ELR (cell line): ENCODE results near the gene S100G.
"Not testable (repeated sequence)": the region's sequence is repeated elsewhere in the genome, so short reads cannot be mapped to it uniquely, and the experiment has no call there.

Experiments
- DNase-seq: peaks from one replicate; pipeline ENCODE4 v3.0.0-alpha.2; 2015; ENCODE audit warnings: low read depth

The S100G gene, protein sequence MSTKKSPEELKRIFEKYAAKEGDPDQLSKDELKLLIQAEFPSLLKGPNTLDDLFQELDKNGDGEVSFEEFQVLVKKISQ

DNA sequence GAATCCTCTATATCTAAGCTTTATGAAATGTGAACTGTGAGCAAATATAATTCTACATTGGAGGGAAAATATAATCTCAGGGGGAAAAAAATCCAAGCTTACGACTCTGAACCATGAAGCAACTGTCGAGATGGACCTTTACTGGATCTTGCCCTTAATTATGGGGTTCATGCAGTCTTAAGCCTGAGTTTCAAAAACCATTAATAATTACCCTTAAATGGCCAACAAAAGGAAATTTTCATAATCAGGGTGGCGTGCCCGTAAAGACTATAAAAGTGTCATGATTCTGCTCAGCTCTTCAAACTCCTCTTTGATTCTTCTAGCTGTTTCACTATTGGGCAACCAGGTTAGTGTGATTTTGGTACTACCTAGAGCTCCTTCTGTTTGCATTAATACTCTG, at the start of gene S100G:
TSS of gene S100G (plus strand) at position 301 of the 400 bp plus-strand sequence. CDS start 849 bp downstream, outside the sequence.
- no peak for DNase-seq

DNA sequence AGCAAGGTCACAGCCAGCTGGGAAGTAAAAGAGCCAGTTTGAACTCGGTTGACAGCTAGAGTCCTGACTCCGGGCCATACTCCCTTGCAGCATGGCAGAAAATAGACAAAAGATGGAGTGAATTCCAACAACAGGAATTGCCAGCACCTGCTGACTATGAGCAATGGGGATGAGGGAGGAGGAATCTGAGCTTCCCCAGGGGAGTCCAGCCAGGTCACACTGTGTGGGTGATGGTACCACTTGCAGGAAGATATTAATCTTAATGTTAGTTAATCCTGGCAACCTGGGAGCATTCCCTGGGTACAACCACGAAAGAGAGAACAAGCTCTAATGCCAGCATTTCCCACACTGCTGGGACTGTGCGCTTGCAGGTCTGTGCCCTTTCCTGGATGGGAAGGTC, 48.1 kb upstream of the S100G start:
- DNase-seq, result no peak

DNA sequence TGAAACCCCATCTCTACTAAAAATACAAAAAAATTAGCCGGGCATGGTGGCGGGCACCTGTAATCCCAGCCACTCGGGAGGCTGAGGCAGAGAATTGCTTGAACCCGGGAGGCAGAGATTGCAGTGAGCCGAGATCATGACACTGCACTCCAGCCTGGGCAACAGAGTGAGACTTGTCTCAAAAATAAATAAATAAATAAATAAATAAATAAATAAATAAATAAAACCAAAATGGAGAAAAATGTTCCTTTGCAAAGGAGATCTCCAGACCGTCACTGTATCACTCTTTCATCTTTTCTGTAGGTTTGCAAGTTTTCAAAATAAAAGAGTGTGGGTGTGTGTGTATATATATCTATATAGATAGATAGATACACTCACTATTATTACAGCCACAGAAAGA, 46.7 kb upstream of the S100G start:
- not testable (repeated sequence) for DNase-seq

DNA sequence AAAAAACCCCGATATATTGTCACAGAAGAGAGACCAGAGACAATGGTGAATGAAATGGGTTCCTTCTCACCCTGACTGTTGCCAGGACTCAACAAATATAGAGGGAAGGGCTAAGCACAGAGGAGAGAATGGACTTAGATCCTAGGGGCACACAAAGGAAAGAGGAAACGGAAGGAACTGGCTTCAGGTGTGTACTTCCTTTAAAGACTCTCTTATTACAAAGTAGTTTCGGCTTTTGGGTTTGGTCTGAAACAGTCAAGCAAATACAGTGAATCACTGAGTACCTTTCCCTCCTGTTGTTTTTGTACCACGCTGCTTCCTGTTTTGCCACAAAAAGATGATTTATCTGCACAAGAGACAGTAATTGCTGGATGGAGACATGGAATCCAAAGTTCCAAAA, 46.1 kb upstream of the S100G start:
- no peak for DNase-seq

DNA sequence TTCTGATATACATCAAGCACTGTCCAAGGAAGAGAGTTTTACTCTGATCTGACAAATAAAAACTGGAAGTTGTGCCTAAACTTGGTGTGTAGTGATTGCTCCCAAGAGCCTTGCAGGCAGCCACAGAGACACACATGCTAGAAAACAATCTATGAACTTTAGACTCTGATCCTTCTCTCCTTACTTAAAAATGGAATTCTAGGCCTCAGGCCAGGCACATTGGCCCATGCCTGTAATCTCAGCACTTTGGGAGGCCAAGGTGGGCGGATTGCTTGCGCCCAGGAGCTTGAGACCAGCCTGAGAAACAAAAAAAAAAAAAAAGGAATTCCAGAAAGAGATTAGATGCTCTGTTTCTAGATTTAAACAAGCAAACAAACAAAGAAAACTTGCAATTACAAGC, 45.6 kb upstream of the S100G start:
- no peak for DNase-seq

DNA sequence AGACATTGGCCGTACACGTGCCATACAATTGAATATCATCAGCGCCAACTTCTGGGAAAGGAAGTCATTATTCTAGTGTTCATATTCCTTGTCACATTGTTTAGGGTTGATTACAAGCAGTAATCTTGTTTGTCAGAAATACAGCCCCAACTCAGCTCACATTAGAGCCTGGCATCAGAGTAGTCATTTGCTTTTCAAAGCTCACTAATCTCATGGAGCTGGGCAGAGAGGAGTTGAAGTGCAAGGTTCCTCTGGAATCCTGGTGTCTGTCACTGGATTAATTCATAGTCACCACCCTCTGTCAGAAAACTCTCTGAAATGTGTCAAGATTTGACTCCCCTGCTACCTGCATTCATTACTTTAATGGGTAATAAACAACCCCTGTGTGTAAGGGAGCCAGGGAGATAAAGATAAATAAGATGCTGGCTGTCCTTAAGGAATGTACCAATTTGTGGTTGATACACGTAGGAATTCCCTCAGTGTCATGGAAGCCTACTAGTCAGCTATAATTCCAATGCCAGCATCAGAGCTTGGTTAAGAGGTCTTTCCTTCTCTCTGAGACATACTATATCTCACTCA, 43.7 kb upstream of the S100G start:
- no peak for DNase-seq

DNA sequence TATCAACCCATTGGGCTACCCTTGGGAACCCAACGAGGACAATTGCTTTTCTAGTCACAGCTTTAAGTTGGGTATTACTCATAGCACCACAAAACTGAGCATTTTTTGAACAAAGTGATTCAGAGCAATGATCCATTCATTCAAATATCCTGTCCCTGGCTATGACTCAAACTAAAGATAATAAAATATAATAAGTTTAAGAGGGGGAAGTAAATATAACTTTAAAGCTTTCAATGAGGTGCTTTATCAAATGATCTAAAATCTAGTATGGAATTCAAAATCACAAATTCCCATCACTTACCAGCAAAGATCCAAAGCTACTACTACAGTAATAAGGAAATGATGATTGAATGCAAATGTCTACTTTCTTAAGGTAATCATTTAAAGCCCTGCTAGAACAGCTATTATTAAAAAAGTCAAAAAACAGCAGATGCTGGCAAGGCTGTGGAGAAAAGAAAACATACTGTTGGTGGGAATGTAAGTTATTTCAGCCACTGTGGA, 39.8 kb upstream of the S100G start:
- peak; percentile 82 for DNase-seq

DNA sequence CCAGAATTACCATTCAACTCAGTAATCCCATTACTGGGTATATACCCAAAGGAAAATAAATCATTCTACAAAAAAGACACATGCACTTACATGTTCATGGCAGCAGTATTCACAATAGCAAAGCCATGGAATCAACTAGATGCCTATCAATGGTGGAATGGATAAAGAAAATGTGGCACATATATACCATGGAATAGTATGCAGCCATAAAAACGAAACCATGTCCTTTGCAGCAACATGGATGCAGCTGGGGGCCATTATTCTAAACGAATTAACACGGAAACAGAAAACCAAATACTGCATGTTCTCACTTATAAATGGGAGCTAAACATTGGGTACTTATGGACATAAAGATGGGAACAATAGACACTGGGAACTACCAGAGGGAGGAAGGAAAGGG, 39.3 kb upstream of the S100G start:
- not testable (repeated sequence) for DNase-seq

DNA sequence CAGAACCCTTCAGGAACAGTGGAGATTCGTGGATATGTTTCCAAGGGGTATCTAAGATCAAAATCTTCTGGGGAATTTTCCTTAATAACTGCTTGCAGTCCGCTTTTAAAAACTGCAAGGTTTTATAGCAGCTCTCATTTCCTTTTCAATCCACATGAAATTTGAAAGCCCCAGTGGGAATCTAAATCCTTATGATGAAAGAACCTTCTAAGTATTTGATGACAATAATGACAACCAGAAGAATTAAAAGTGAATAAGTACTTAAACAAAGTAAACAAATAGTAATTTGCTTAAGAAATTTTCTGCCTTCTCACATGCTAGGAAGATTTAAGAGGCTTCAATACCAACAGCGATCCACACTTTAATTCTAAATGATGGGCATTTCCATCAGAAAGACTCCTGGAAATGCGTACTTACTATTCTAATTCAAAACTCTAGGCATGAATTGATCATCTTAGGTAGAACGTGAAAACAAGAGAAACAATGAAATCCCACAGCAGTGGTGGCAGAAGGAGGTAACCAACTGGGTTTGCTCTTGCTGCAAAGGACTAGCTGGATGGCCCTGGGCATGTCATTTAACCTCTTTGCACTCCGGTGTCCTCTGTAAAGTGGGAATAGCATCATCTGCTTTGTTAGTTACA, 37.6 kb upstream of the S100G start:
- DNase-seq, result no peak

DNA sequence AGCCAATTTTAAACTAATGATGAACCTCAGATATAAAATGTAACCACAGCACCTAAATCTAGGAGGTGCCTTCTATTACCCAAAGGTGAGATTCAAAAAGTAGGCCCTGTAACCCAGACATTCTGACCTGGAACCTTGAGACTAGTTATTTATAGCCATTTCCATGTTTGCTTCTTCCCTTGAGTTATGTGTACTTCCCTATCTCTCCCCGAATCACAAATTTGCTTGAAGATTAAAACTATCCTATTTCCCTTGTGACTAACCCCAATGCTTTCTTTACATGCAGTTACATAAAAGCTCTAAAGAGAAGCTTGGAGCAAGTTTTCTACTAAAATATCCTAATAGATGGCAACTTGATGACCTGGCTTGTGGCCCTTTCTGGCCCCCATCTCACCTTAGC, 32.6 kb upstream of the S100G start:
- DNase-seq, result no peak

DNA sequence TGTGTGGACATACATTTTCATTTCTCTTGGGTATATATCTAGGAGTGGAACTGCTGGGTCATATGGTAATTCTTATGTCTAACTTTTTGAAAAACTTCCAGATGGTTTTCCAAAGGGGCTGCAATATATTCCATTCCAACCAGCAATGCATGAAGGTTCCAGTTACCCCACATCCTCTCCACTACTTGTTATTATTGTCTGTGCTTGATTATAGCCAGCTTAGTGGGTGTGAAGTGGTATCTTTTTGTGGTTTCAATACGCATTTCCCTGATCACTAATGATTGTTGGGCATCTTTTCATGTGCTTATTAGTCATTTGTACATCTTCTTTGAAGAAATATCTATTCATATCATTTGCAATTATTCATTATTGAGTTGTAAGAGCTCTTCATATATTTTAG, 31.5 kb upstream of the S100G start:
- DNase-seq, result no peak

DNA sequence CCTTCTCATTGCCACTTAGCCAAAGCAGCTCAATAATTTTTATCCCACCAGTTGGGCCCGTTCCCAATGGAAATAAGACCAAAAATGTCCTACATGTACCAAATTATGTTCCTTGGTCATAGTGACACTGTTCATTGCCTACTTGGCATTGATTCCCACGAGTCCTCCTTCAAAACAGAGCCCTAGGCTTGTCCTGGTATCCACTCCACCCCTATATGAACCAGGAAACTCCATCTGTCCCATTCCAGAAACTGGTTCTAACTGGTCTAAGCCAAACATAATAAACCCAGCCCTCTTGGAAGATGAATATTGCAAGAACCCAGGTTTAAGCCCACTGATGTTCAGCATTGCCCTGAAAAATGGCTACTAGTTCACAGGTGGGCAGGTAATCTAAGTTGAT, 30.9 kb upstream of the S100G start:
- DNase-seq, result no peak

DNA sequence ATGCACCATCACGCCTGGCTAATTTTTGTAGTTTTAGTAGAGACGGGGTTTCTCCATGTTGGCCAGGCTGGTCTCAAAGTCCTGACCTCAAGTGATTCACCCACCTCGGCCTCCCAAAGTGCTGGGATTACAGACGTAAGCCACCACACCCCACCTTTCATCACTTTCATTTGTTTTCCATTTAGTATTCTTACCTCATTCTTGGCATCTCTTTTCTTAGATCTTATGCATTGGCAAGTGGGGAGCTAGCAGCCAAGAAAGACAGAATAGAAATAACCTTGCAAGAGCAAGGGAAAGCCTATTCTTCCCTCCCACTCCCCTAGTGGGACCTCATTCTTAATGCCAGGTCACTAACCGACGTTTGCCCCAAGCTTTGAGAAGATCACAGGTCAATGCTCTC, 21.4 kb upstream of the S100G start:
- DNase-seq, result not testable (repeated sequence)

DNA sequence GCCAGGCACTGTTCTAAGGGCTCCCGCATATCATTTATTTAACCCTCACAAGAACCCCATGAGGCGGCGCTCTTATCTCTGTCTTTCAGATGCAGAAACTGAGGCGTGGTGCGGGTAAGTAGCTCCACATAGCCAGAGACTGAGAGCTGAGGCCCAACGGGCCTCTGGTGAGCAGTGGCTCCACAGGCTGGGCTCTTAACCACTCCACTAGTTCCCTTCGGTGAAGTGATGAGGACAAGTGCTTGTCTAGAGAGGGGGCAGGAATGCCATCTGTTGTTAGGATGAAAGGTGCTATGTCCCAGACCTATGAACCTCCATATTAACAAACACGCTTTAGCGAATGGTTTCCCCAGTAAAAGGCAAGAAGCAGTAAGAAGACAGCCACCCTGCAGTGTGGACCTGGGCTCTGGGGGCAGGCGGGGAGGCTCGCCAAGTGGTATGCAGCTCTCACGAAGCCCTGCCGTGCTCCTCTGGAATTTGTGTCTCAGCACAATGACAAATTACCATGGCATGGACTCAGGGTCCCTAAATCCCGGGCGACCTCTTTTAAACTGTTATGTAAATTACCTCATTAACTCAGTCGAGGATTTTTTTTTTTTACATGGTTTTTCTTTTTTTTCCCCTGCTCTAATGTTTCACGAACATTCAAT, 20.9 kb upstream of the S100G start:
- DNase-seq, result no peak

DNA sequence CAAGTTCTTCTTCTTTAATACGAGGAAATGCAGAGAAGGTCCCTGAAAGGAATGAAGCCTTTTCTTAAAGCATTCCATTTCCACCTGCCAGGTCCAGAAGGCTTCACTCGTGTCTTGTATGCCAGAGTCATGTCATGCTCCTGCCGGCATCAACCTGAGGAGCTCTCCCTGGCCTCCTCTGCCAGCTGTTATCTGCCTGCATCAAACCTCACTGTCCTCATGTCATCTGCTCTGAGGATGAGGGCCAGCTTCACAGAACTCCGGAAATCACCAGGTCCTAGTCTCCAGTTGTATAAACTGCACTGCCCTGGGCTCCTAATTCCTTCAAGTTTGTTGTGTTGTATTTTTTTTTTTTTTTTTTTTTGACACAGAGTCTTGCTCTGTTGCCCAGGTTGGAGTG, 20.0 kb upstream of the S100G start:
- DNase-seq, result no peak

DNA sequence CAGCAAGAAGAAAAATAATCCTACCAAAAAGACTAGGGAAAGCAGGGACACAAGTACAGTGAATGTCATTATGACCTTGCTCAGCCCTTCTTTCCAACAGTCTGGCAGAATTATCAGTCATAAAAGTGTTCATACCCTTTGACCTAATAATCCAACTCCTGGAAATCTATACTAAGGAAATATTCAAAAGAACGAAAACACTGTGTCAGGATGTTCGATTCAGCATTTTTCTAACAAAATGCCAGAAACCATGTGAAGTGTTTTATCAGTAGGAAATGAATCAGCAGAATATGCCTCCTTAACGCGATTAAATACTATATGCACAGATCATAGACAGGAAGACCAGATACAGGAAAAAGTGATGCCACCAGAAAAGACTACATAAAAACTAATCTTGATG, 16.2 kb upstream of the S100G start:
- peak; percentile 45 for DNase-seq

DNA sequence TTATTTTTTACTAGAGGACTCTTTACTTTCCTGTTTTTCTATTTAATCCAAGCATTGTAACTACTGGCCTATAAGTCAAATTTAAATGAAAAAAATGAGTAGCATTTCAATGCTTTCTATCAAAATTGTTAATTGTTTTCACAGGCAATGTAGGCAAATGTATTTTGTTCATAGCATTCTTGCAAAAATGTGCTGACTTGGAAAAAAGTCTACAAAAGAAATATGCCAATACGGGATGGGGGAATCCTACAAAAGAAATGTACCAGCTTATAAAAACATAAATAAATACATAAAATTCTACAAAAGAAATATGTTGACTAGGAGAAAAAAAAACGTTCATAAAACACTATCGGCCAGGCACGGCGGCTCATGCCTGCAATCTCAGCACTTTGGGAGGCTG, 14.9 kb upstream of the S100G start:
- DNase-seq, result no peak

DNA sequence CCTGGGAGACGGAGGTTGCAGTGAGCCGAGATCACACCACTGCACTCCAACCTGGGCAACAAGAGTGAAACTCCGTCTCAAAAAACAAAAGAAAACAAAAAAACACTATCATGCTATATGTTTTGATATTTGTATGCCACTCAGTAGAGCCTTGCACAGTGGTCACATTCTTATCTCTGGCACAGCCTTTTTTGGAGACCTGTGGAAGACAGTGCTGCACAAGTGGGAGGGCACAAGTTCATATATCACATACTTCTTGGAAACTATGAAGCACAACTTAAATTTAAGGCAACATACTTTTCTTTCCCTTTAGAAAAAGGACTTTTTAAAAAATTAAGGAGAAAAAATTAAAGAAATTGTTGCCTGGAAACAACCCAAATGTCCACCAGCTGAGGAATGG, 14.4 kb upstream of the S100G start:
- no peak for DNase-seq

DNA sequence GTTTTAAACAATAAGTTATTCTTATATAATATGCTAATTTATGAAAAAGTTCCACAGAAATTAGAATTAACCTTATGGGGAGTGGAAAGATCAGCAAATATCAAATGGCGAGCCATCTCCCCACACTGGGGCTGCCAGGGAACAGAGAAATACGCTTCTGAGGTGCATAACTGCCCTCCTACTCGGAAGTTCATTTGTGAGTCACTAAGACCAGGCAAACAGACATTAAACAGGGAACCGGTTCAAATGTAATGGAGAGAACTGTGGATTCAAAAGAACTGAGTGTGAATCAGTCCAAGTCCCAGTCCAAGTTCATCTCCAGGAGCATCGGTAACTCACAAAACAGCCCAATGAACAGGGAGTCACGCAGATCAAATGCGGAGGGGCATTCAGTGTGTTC, 11.4 kb upstream of the S100G start:
- DNase-seq, result peak; percentile 48

DNA sequence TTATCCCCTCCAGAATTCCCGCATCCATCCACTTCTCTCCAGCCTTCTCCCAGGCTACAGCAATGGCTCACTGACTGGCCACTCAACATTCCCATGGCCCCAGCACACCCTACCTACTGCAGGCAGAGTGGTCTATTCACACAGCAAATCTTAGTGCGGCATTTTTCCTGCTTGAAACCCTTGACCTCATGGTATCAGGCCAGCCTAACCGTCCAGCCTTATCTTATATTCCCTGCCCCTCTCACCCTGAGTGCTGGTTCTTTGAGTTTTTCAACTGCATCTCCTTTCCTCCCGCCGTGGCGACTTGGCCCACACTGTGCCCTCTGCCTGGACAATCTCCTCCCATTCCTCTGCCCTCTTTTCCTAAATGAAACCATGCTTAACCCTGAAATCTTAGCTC, 10.0 kb upstream of the S100G start:
- DNase-seq, result no peak

DNA sequence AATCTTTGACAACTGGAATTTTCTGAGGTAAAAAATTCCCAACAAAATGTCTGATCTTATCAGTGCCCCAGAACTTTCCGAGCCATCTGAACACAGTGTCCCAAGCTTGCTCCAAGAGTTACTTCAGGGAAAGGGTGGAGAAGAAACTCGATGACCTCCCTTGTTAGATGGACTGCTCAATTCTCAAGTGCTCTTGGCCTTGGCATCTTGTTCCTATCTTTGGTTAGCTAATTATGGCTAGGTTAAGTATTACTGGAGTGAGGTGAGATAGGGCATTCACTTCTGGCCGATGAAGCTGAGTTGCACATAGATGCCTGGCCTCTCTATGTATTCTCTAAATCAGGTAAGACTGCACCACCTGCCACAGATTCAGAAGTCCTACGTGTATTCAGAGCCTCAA, 9.1 kb upstream of the S100G start:
- no peak for DNase-seq

DNA sequence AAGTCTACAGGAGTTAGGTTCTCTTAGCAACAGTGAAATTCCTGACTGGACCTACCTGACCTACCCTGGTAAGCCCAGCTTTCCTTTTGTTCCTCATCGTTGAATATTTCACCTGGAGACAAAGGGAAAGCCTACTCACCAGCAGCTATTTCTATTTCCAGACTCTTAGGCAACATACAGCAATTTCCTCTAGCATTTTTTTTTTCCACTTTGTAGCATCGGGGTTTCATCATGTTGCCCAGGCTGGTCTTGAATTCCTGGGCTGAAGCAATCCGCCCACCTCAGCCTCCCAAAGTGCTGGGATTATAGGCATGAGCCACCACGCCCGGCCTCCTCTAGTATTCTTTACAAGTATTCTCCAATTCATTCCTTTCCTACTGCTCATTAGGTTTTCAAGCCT, 6.8 kb upstream of the S100G start:
- DNase-seq, result peak; percentile 33

DNA sequence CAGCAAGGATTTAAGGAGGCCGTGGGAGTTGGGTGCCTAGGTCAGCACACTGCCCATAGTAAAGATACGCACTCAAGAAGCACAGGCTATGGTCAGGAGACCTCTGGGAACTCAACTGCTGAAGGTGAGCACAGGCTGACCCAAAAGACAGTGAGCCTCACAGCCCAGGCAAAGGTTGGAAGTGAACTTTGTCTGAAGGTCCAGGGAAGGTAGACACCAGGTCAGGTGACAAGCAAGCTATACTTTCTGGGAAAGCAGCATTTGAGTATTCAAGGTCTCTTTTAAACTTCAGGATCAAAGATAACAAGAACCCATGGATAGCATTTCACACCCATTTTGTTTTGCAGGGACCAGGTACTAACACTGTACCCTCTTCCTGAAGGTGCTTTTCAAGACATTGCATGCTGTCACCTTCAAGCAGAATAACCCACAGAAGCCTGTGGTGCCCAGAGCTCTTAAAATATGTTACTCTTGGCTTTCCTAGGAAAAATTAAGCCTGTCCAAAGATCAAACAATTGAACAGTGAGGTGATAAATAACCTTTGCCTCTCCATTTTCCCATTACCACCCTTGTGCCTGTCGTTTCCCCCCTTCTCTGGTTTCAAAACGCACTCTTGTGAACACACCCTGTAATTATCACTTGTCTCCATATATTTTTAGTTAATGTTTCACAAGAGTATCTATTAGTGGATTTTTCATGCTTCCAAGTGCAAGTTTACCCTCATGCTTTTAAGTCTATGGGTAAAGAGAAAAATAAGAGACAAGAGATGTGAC, 3.4 kb upstream of the S100G start:
- no peak for DNase-seq
